Inflammatory macrophage (primary cell): ENCODE measurements around the gene PPP6R3.
"Not testable (repeated sequence)": the region's sequence is repeated elsewhere in the genome, so short reads cannot be mapped to it uniquely, and the experiment has no call there.

ENCODE experiments used
- DNase-seq, 2 donors: peaks; one replicate each; pipeline ENCODE4 v3.0.0-alpha.2; 2020 to 2022

Gene PPP6R3

GRCh38 chr11:68615657-68616056 lies 155.1 kb downstream of the PPP6R3 start:
- no peak for DNase-seq

- no peak for DNase-seq
Observed at GRCh38 chr11:68617925-68618809, 157.6 kb downstream of the PPP6R3 start.

GRCh38 chr11:68621826-68622225 lies 161.3 kb downstream of the PPP6R3 start:
- no peak for DNase-seq

GRCh38 chr11:68623706-68624105 lies 163.2 kb downstream of the PPP6R3 start:
- not testable (repeated sequence) for DNase-seq

GRCh38 chr11:68625069-68625468 lies 164.5 kb downstream of the PPP6R3 start:
- not testable (repeated sequence) for DNase-seq

GRCh38 chr11:68626236-68626635 lies 165.7 kb downstream of the PPP6R3 start:
- not testable (repeated sequence) for DNase-seq

- DNase-seq = not testable (repeated sequence)
Observed at GRCh38 chr11:68628837-68629236, 168.3 kb downstream of the PPP6R3 start.

GRCh38 chr11:68632375-68632774 lies 171.8 kb downstream of the PPP6R3 start:
- not testable (repeated sequence) for DNase-seq

GRCh38 chr11:68632802-68633201 lies 172.2 kb downstream of the PPP6R3 start:
- DNase-seq = peak; percentile 47 to 58

- DNase-seq = not testable (repeated sequence)
Observed at GRCh38 chr11:68634606-68635005, 174.1 kb downstream of the PPP6R3 start.

- not testable (repeated sequence) for DNase-seq
Observed at GRCh38 chr11:68635172-68635571, 174.6 kb downstream of the PPP6R3 start.

GRCh38 chr11:68635883-68636282 lies 175.3 kb downstream of the PPP6R3 start:
- DNase-seq = not testable (repeated sequence)

GRCh38 chr11:68639322-68639721 lies 178.8 kb downstream of the PPP6R3 start:
- not testable (repeated sequence) for DNase-seq

GRCh38 chr11:68641880-68642279 lies 181.3 kb downstream of the PPP6R3 start:
- DNase-seq = no peak

GRCh38 chr11:68643585-68643984 lies 183.0 kb downstream of the PPP6R3 start:
- no peak for DNase-seq

- no peak for DNase-seq
Observed at GRCh38 chr11:68646832-68647231, 186.3 kb downstream of the PPP6R3 start.

GRCh38 chr11:68649851-68650555 lies 189.5 kb downstream of the PPP6R3 start:
- no peak for DNase-seq

GRCh38 chr11:68650801-68651200 lies 190.2 kb downstream of the PPP6R3 start:
- no peak for DNase-seq

GRCh38 chr11:68651208-68651984 lies 190.8 kb downstream of the PPP6R3 start:
- no peak for DNase-seq

- DNase-seq = no peak
Observed at GRCh38 chr11:68651985-68652682, 191.6 kb downstream of the PPP6R3 start.

GRCh38 chr11:68652683-68653156 lies 192.2 kb downstream of the PPP6R3 start:
- DNase-seq = no peak
